ENCODE measurements around the gene FAM78B.

FAM78B gene, protein sequence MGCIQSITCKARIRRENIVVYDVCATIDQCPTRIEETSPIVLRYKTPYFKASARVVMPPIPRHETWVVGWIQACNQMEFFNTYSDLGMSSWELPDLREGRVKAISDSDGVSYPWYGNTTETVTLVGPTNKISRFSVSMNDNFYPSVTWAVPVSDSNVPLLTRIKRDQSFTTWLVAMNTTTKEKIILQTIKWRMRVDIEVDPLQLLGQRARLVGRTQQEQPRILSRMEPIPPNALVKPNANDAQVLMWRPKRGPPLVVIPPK

DNA sequence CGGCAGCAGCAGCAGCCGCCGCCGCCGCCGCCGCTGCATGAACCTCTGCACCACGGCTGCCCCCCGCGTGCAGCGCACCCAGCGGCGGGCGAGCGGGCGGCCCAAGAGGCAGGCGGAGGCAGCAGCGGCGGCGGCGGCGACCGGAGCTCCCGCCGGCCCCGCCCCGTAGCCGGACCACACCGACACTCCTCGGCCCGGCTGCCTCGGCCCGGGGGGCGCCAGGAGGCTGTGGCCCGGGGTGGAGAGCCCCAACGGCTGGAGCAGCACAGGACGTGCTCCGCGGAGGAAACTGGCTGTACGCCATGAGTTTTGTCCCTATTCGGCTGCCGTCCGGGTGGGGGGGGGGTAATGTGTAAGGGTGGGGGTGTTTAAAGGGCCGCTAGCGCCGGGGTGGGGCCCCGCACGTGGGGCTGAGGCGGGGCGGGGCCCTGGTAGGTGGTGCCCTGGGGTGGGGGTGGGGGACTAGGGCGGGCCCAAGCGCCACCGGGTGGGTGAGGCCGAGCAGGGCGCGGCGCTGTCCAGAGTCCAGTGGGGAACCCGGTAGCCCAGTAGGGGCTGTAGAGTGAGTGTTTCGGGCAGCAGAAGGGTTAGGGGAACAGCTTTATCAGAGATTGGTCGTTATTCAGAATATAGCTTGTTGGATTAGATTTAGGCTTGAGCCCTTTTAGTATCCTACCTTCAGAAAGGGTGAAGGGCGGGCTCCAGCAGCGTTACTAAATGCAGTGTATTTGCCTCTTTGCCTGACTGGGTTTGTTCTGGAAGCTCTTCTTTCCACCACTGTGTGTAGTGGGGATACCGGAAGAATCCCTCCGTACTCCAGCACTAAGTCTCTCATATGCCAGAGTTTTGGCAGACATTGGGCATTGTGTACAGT lies at the start of gene FAM78B:
Gene FAM78B (minus strand): TSS at position 304 of the 874 bp plus-strand sequence. CDS start 753 bp downstream, outside the sequence.
- no peak within 1 kb of the TSS for H2AFZ ChIP-seq (ENCODE audit: low read length)
- H3K36me3 ChIP-seq (ENCODE audit: insufficient read depth, low read length), result no peaks in the 10 kb centered on the region
- no peaks in the 10 kb centered on the region for H3K9me3 ChIP-seq (ENCODE audit: insufficient read depth, low read depth, low read length)
- no peaks in the 10 kb centered on the region for H3K4me1 ChIP-seq (ENCODE audit: insufficient read depth, low read length, poor library complexity, severe bottlenecking)
- no peaks in the 10 kb centered on the region for H3K79me2 ChIP-seq (ENCODE audit: insufficient read depth, low read length)
- 0 out of 2 replicates have a peak, but pooled peaks cover 4% of the 10 kb centered on the region for H3K9me2 ChIP-seq (replicated peaks; ENCODE audit: low read depth, low read length)
- H3K9ac ChIP-seq (ENCODE audit: low read depth, low read length, poor library complexity, severe bottlenecking), result no peak within 1 kb of the TSS
- no peak for TF ChIP-seq CTCF (conservative IDR thresholded peaks at IDR 0.05; ENCODE audit: low read length)
- no peak for TF ChIP-seq EZH2phosphoT487 (IDR thresholded peaks at IDR 0.05; ENCODE audit: borderline replicate concordance)
- no peaks in the 10 kb centered on the region for H3K27me3 ChIP-seq (ENCODE audit: insufficient read depth, low read length, poor library complexity, severe bottlenecking)
- no peaks in the 10 kb centered on the region for H3F3A ChIP-seq (ENCODE audit: low read depth)
- no peak within 1 kb of the TSS for H3K4me3 ChIP-seq (ENCODE audit: low read length, poor library complexity, severe bottlenecking)
- H4K20me1 ChIP-seq (ENCODE audit: insufficient read depth, low read length, poor library complexity, severe bottlenecking), result no peaks in the 10 kb centered on the region
- no peak within 1 kb of the TSS for H3K4me2 ChIP-seq (ENCODE audit: low read depth, low read length, poor library complexity, severe bottlenecking)

- H3K9ac ChIP-seq (ENCODE audit: low read depth, low read length, poor library complexity, severe bottlenecking), result no peak overlapping the region
- H2AFZ ChIP-seq (ENCODE audit: low read length), result no peak overlapping the region
- no peaks in the 10 kb centered on the region for H3K4me1 ChIP-seq (ENCODE audit: insufficient read depth, low read length, poor library complexity, severe bottlenecking)
- no peaks in the 10 kb centered on the region for H3K36me3 ChIP-seq (ENCODE audit: insufficient read depth, low read length)
- H4K20me1 ChIP-seq (ENCODE audit: insufficient read depth, low read length, poor library complexity, severe bottlenecking), result no peaks in the 10 kb centered on the region
- H3F3A ChIP-seq (ENCODE audit: low read depth), result no peaks in the 10 kb centered on the region
- H3K27me3 ChIP-seq (ENCODE audit: insufficient read depth, low read length, poor library complexity, severe bottlenecking), result no peaks in the 10 kb centered on the region
- H3K79me2 ChIP-seq (ENCODE audit: insufficient read depth, low read length), result no peaks in the 10 kb centered on the region
- TF ChIP-seq CTCF (conservative IDR thresholded peaks at IDR 0.05; ENCODE audit: low read length), result no peak
- no peak for TF ChIP-seq EZH2phosphoT487 (IDR thresholded peaks at IDR 0.05; ENCODE audit: borderline replicate concordance)
- no peaks in the 10 kb centered on the region for H3K9me3 ChIP-seq (ENCODE audit: insufficient read depth, low read depth, low read length)
- H3K4me3 ChIP-seq (ENCODE audit: low read length, poor library complexity, severe bottlenecking), result no peak overlapping the region
- no peak overlapping the region for H3K4me2 ChIP-seq (ENCODE audit: low read depth, low read length, poor library complexity, severe bottlenecking)
- no peaks in the 10 kb centered on the region; the same call in 1 of the 2 replicates for H3K9me2 ChIP-seq (replicated peaks; ENCODE audit: low read depth, low read length)
These were observed 35.7 kb upstream of the FAM78B start for GRCh38 chr1:166202546-166202945.

DNA sequence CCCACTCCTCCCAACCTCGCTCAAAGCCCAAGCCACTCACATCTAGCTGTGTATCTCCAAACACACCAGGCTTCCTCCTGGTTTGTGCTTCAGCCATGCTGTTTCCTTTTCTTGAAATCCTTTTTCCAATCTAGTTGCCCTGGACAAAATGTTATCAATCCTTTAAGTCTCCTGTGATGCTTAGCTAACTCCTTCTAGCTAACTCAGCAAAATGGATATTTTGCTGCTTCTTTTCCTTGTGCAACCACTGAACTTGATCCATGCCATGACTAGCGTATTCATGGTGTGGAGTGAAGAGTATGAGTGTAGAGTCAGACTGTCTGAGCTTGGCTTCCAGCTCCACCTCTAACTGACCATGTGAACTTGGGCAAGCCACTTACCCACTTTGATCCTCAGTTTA lies 33.9 kb upstream of the FAM78B start:
- H3K9me3 ChIP-seq (ENCODE audit: insufficient read depth, low read depth, low read length), result no peaks in the 10 kb centered on the region
- H3K9ac ChIP-seq (ENCODE audit: low read depth, low read length, poor library complexity, severe bottlenecking), result no peak overlapping the region
- no peaks in the 10 kb centered on the region for H4K20me1 ChIP-seq (ENCODE audit: insufficient read depth, low read length, poor library complexity, severe bottlenecking)
- no peak overlapping the region for H2AFZ ChIP-seq (ENCODE audit: low read length)
- no peaks in the 10 kb centered on the region for H3K4me1 ChIP-seq (ENCODE audit: insufficient read depth, low read length, poor library complexity, severe bottlenecking)
- no peak overlapping the region for H3K4me3 ChIP-seq (ENCODE audit: low read length, poor library complexity, severe bottlenecking)
- H3K36me3 ChIP-seq (ENCODE audit: insufficient read depth, low read length), result no peaks in the 10 kb centered on the region
- no peaks in the 10 kb centered on the region for H3F3A ChIP-seq (ENCODE audit: low read depth)
- H3K9me2 ChIP-seq (replicated peaks; ENCODE audit: low read depth, low read length), result no peaks in the 10 kb centered on the region; the same call in 1 of the 2 replicates
- no peak overlapping the region for H3K4me2 ChIP-seq (ENCODE audit: low read depth, low read length, poor library complexity, severe bottlenecking)
- H3K27me3 ChIP-seq (ENCODE audit: insufficient read depth, low read length, poor library complexity, severe bottlenecking), result no peaks in the 10 kb centered on the region
- no peaks in the 10 kb centered on the region for H3K79me2 ChIP-seq (ENCODE audit: insufficient read depth, low read length)
- TF ChIP-seq CTCF (conservative IDR thresholded peaks at IDR 0.05; ENCODE audit: low read length) (no peak), EZH2phosphoT487 (IDR thresholded peaks at IDR 0.05; ENCODE audit: borderline replicate concordance) (no peak)
